ENCODE results near the gene LMO1.

LMO1 gene

GRCh38 chr11:8271106-8271886, 7.6 kb upstream of the LMO1 start:
- no peak overlapping the region for H3K4me3 ChIP-seq (replicated peaks; ENCODE audit: low read depth, low read length)
- no peak for DNase-seq (ENCODE audit: low read depth)
- no peak for TF ChIP-seq CTCF (IDR thresholded peaks at IDR 0.05; ENCODE audit: low read length, missing control alignments)

GRCh38 chr11:8269636-8270035, 6.0 kb upstream of the LMO1 start:
- H3K4me3 ChIP-seq (replicated peaks; ENCODE audit: low read depth, low read length): no peak overlapping the region
- DNase-seq (ENCODE audit: low read depth): no peak
- no peak for TF ChIP-seq CTCF (IDR thresholded peaks at IDR 0.05; ENCODE audit: low read length, missing control alignments)

- DNase-seq (ENCODE audit: low read depth): no peak
- no peak overlapping the region for H3K4me3 ChIP-seq (replicated peaks; ENCODE audit: low read depth, low read length)
- no peak for TF ChIP-seq CTCF (IDR thresholded peaks at IDR 0.05; ENCODE audit: low read length, missing control alignments)
These were observed 5.1 kb upstream of the LMO1 start for GRCh38 chr11:8268530-8269400.

DNA sequence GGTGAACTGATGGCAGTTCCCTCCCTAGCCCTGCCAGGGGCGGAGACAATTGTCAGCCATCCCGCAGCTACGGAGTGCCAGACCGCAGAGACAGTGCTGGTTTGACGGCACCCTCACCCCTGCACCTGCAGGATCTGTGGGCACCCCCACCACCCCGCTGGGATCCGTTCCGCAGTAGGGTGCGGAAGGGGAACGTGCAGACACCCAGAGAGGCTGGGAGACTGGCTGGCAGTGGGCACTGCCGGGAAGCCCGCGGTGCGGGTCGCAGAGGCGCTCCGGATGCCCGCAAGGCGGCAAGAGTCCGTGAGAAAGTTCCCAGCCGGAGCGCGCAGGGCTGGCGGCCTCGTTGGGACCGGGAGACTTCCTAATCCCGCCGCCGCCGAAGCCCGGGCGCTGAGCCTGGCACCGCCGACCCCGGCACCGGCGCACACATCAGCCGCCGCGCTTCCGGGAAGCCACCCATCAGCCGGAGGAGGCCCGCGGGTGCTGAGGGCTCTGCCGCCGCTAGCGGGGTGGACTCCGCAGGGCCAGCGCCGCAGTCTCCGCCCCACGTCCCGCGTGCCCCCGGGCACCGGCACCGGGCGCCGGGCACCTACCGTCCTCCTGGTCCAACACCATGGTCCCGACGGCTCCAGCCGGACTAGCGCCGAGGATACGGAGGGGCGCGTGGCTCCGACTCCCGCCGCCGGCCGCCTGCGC, 4.3 kb upstream of the LMO1 start:
- no peak overlapping the region for H3K4me3 ChIP-seq (replicated peaks; ENCODE audit: low read depth, low read length)

DNA sequence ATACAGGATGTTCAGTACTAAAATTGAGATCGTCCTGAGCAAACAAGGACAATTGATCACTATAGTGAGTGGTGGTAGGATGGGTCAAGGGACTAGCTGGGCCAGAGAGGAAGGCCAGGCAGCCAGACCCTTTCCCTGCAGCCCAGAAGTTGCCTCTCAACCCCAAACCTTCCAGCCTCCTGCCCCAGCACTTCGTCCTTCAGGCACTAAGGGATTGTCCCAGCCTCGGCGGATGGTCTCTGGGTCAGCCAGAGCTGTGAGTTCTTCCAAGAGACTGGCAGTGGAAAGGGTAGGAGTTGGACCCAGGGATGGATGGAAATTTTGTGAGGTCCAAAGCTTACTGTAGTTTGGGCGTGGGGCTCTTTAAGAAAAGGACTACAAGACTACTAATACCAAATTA, 3.6 kb upstream of the LMO1 start:
- DNase-seq (ENCODE audit: low read depth): no peak
- no peak for TF ChIP-seq CTCF (IDR thresholded peaks at IDR 0.05; ENCODE audit: low read length, missing control alignments)
- no peak overlapping the region for H3K4me3 ChIP-seq (replicated peaks; ENCODE audit: low read depth, low read length)

More for the DNA sequence above, 4.3 kb upstream of the LMO1 start:
- no peak for TF ChIP-seq CTCF (IDR thresholded peaks at IDR 0.05; ENCODE audit: low read length, missing control alignments)
- DNase-seq (ENCODE audit: low read depth): no peak

DNA sequence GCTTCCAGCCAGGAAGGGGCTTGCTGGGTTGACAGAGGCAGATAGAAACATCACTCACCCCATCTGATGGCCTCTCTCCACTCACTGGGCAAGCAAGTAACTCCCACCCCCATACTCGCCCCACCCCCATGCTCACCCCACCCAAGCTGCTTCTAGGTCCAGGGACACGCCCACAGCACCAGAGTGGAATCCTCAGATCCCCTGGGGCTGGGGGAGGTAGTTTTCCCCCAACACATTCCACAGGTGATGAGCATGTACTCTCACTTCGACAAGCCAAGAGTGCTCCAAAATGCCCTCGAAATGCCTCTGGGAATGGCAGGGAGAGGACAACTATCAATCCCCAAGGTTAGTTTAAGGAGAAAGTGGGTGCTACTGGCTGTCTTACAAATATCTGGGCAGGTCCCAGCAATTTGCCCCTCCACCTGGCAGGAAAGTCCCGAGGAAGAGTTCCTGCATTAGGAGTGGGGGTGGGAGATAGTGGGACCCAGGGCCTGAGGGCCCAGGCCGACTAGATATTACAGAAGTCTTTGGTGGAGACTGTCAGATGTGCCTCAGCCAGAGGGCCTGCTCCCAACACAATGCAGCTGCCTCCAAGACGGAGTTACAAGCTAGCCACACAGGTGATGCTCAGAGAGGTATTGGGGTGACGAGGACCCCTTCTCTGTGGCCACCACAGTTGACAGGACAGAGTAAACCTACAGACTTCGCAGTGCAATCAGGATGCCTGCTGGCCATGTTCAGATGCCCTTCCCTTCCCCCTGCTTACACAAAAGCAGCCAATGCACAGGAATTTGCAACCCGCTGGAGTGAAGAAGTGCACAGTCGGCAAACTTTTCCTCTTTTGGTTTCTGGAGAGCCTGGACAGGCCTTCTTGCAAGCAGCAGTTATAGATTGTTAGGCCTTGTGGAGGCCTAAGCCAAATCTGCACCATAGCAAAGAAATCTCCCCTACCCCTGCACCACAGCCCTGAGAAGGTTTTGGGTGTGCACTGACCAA, 2.9 kb upstream of the LMO1 start:
- no peak for DNase-seq (ENCODE audit: low read depth)

More for the DNA sequence above, 2.9 kb upstream of the LMO1 start:
- no peak for TF ChIP-seq CTCF (IDR thresholded peaks at IDR 0.05; ENCODE audit: low read length, missing control alignments)
- H3K4me3 ChIP-seq (replicated peaks; ENCODE audit: low read depth, low read length): no peak overlapping the region

Measured in fibroblast of pulmonary artery (primary cell).